GM12872 (cell line): ENCODE results near the gene SKAP2.
A peak's percentile ranks its signal among the peaks of the same experiment; 100 is the strongest.

Experiments used
- CTCF ChIP-seq: IDR thresholded peaks from 3 replicates; pipeline ENCODE4 v1.5.1; 2011; ENCODE audit warnings: low read depth, mild to moderate bottlenecking, low read length, moderate library complexity; ENCODE audit not compliant: insufficient read depth

Gene SKAP2

GRCh38 chr7:26626156-26626555 is 238.2 kb downstream of the SKAP2 start:
- TF ChIP-seq CTCF = no peak

- TF ChIP-seq CTCF = no peak
Measured at GRCh38 chr7:26625286-26625685, 239.1 kb downstream of the SKAP2 start.

- TF ChIP-seq CTCF = no peak
Measured at GRCh38 chr7:26624839-26625238, 239.6 kb downstream of the SKAP2 start.

GRCh38 chr7:26624431-26624830 is 240.0 kb downstream of the SKAP2 start:
- no peak for TF ChIP-seq CTCF

- TF ChIP-seq CTCF = 0 out of 3 replicates have a peak, but pooled peaks have one; percentile 20
Measured at GRCh38 chr7:26620352-26620751, 244.0 kb downstream of the SKAP2 start.

GRCh38 chr7:26619348-26619984 is 244.9 kb downstream of the SKAP2 start:
- TF ChIP-seq CTCF = no peak

GRCh38 chr7:26618898-26619297 is 245.5 kb downstream of the SKAP2 start:
- TF ChIP-seq CTCF = no peak
